Measurements from ENCODE around the gene NFKBIL1.
"Not testable (repeated sequence)": the region's sequence is repeated elsewhere in the genome, so short reads cannot be mapped to it uniquely, and the experiment has no call there.

NFKBIL1 gene

DNA sequence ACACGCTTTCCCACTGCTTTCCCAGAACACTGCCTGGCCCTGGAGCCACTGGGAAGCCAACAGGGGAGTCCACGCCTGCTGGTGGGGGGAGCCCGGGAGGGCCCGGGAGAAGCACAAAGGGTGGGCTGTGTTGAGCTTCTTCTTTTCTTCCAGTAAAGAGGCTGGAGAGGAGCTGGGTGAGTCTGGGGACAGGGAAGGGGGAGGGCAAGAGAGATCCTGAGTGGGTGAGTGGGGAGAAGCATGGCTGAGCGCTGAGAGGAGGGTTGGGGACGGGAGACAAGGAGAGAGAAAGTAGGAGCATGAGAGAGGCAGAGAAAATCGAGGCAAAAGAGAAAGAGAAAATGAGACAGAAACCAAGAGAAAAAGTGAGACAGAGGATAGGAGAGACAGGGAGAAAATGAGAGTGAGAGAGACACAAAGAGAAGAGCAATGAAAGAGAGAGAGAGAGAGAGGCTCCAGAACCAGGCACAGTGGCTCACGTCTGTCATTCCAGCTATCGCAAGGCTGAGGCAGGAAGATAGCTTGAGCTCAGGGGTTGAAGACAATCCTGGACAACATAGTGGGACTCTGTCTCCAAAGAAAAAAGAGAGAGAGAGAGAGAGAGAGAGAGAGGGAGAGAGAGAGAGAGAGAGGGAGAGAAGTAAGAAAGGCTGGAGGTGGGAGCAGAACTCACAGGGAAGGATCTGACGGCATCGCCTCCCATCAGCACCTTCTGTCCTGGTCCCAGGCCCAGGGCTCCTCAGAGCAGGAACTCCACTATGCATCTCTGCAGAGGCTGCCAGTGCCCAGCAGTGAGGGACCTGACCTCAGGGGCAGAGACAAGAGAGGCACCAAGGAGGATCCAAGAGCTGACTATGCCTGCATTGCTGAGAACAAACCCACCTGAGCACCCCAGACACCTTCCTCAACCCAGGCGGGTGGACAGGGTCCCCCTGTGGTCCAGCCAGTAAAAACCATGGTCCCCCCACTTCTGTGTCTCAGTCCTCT, 40.7 kb downstream of the NFKBIL1 start:
- Histone ChIP-seq H3K27me3 (replicated peaks; ENCODE audit: control insufficient read depth, insufficient read depth, low read length) (no peaks in the 10 kb centered on the region), H3K4me1 (ENCODE audit: control insufficient read depth, insufficient read depth, low read length) (no peaks in the 10 kb centered on the region), H3K36me3 (ENCODE audit: control insufficient read depth, insufficient read depth, low read length, severe bottlenecking) (no peaks in the 10 kb centered on the region), H3K4me3 (ENCODE audit: low read length) (no peak overlapping the region), H3K9ac (ENCODE audit: low read length) (no peak overlapping the region), H3K9me3 (ENCODE audit: control insufficient read depth, low read length) (no peaks in the 10 kb centered on the region)
- no peak for DNase-seq (ENCODE audit: low read depth)

DNA sequence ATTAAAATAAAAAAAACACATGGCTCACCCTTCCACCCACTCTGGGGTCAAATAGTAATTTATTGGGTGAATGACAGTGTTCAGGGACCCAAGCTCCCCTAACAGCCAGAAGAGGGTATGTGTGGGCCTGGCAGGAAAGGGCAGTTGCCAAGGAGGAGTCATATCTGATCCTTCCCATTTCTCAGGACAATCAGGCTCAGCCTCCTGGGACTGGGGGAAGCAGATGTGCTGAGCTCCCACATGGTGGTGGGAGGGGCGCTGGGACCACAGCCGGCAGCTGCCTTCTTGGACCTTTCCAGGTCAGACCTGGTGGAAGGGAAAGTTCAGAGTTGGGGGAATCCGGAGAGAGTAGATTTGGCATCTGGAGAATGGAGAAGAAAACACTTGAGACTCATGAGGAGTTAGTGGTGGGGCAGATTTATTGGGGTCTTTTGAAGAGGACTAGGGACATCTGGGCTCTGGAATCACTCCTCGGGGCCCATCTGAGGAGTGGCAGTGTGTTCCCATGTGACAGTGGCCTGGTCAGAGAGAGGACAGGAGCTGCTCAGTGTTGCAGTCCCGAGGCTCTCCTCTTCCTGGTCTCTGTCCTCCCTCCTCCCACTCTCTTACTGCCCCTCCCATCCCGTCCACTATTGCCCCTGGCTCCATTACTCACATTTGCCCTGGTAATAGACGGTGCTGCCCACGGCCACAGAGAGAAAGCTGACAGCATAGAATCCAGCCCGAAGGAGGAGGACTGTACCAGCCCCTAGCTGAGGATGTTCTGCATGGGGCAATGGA, 41.7 kb downstream of the NFKBIL1 start:
- Histone ChIP-seq H3K4me3 (ENCODE audit: low read length) (no peak overlapping the region), H3K9me3 (ENCODE audit: control insufficient read depth, low read length) (no peaks in the 10 kb centered on the region), H3K9ac (ENCODE audit: low read length) (no peak overlapping the region), H3K27me3 (replicated peaks; ENCODE audit: control insufficient read depth, insufficient read depth, low read length) (no peaks in the 10 kb centered on the region), H3K36me3 (ENCODE audit: control insufficient read depth, insufficient read depth, low read length, severe bottlenecking) (no peaks in the 10 kb centered on the region), H3K4me1 (ENCODE audit: control insufficient read depth, insufficient read depth, low read length) (no peaks in the 10 kb centered on the region)
- no peak for DNase-seq (ENCODE audit: low read depth)

DNA sequence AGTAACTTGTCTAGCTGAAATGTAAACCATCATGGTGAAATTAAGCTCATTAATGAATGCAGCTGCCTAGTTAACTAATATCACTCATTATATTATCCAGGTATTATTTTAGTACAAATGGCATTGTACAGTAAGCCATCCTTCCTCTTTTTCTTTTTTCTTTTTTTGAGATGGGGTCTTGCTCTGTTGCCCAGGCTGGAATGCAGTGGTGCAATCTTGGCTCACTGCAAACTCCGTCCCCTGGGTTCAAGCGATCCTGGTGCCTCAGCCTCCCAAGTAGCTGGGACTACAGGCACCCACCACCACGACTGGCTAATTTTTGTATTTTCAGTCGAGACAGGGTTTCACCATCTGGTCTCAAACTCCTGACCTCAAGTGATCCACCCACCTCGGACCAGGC, 43.3 kb downstream of the NFKBIL1 start:
- H3K4me3 ChIP-seq (ENCODE audit: low read length); H3K9ac ChIP-seq (ENCODE audit: low read length); H3K4me1 ChIP-seq (ENCODE audit: control insufficient read depth, insufficient read depth, low read length); DNase-seq (ENCODE audit: low read depth); H3K9me3 ChIP-seq (ENCODE audit: control insufficient read depth, low read length); H3K27me3 ChIP-seq (replicated peaks; ENCODE audit: control insufficient read depth, insufficient read depth, low read length); H3K36me3 ChIP-seq (ENCODE audit: control insufficient read depth, insufficient read depth, low read length, severe bottlenecking): not testable (repeated sequence)

DNA sequence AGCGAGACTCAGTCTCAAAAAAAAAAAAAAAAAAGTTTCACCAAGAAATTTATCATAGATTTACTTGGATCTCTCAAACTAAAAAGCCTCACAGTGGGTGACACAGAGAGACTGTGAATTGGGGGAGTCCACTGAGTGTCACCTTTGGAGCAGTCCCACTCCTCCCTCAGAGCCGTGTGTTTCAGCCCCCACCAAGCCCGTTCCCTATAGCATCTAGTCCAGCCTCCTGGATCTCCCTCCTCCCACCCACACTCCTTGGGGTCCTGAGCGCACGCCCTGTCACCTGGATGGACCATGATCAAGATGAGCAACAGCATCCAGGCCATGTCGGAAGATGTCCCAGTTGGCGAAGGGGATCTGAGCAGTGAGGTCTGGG, 45.0 kb downstream of the NFKBIL1 start:
- Histone ChIP-seq H3K9ac (ENCODE audit: low read length) (no peak overlapping the region), H3K36me3 (ENCODE audit: control insufficient read depth, insufficient read depth, low read length, severe bottlenecking) (no peaks in the 10 kb centered on the region), H3K4me1 (ENCODE audit: control insufficient read depth, insufficient read depth, low read length) (no peaks in the 10 kb centered on the region), H3K4me3 (ENCODE audit: low read length) (no peak overlapping the region), H3K9me3 (ENCODE audit: control insufficient read depth, low read length) (no peaks in the 10 kb centered on the region), H3K27me3 (replicated peaks; ENCODE audit: control insufficient read depth, insufficient read depth, low read length) (no peaks in the 10 kb centered on the region)
- DNase-seq (ENCODE audit: low read depth): no peak

DNA sequence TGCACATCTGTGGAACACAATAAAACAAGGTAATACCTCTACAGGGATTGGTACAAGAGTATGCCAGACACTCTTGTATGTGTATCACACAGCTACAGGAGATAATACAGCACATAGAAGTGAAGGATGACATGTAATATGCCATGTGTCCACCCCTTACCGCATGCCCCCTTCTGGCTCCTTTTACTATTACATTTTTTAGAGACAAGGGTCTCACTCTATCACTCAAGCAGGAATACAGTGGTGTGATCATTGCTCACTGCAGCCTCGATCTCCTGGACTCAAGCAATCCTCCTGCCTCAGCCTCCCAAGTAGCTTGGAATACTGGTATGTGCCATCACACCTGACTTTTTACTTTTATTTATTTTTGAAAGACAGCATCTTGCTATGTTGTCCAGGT, 49.6 kb downstream of the NFKBIL1 start:
- Histone ChIP-seq H3K9ac (ENCODE audit: low read length) (no peak overlapping the region), H3K27me3 (replicated peaks; ENCODE audit: control insufficient read depth, insufficient read depth, low read length) (no peaks in the 10 kb centered on the region), H3K9me3 (ENCODE audit: control insufficient read depth, low read length) (no peaks in the 10 kb centered on the region), H3K4me1 (ENCODE audit: control insufficient read depth, insufficient read depth, low read length) (no peaks in the 10 kb centered on the region), H3K4me3 (ENCODE audit: low read length) (no peak overlapping the region), H3K36me3 (ENCODE audit: control insufficient read depth, insufficient read depth, low read length, severe bottlenecking) (no peaks in the 10 kb centered on the region)
- peak; percentile 41 for DNase-seq (ENCODE audit: low read depth)

DNA sequence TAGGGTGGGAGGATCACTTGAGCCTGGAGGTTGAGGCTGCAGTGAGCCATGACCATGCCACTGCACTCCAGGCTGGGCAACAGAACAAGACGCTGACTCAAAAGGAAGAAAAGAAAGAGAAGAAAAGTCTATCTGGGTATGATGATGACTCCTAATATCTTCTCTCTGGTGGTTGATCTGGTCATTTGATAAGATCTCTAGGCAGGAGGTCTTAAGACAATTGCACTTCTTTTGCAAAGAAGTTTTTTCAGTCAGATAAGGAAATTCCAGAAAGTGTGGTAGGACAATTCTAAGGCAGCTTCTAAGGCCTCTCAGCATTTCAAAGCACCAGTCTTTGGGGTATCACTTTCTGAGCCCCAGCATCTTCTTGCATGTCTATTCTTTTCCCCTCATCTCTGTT, 59.9 kb downstream of the NFKBIL1 start:
- Histone ChIP-seq H3K27me3 (replicated peaks; ENCODE audit: control insufficient read depth, insufficient read depth, low read length) (no peaks in the 10 kb centered on the region), H3K9me3 (ENCODE audit: control insufficient read depth, low read length) (no peaks in the 10 kb centered on the region), H3K36me3 (ENCODE audit: control insufficient read depth, insufficient read depth, low read length, severe bottlenecking) (no peaks in the 10 kb centered on the region), H3K4me3 (ENCODE audit: low read length) (no peak overlapping the region), H3K9ac (ENCODE audit: low read length) (no peak overlapping the region), H3K4me1 (ENCODE audit: control insufficient read depth, insufficient read depth, low read length) (no peaks in the 10 kb centered on the region)
- no peak for DNase-seq (ENCODE audit: low read depth)
